ENCODE data around the gene TSNAXIP1.
"Not testable (repeated sequence)": the region's sequence is repeated elsewhere in the genome, so short reads cannot be mapped to it uniquely, and the experiment has no call there.

The TSNAXIP1 gene

DNA sequence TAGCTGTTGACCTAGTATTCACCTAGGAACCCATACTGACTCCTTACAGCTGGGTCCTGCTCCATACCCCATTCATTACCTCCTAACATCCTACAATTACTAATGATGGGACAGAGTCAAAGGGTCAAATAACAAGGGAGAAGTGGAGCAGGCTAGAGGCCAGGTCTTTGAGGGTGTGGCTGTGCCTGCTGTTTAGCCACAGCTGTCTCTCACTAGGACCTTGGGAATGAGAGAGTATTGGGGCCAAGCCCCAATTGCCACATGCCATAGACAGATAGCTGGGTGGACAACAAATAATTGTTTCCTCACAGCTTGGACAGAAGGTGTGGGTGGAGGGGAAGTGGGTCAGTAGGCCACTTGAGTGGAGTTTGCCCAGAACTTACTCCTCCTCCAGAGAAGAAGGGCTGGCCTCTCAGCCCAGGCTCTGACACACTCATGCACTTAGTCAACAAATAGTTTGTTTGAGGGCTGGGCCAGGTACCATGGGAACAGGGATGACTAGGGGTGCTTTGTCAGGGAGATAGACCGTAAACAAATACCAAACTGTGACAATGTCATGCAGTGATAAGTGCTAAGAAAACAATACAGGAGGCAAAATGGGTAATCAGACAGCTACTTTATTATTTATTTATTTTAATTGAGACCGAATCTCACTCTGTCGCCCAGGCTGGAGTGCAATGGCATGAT, 51.0 kb downstream of the TSNAXIP1 start:
- no peak overlapping the region for H3K4me3 ChIP-seq (replicated peaks in 1 of 2; ENCODE audit: low read depth in 2 of 2, low read length in 2 of 2)
- TF ChIP-seq, protein P1, sequence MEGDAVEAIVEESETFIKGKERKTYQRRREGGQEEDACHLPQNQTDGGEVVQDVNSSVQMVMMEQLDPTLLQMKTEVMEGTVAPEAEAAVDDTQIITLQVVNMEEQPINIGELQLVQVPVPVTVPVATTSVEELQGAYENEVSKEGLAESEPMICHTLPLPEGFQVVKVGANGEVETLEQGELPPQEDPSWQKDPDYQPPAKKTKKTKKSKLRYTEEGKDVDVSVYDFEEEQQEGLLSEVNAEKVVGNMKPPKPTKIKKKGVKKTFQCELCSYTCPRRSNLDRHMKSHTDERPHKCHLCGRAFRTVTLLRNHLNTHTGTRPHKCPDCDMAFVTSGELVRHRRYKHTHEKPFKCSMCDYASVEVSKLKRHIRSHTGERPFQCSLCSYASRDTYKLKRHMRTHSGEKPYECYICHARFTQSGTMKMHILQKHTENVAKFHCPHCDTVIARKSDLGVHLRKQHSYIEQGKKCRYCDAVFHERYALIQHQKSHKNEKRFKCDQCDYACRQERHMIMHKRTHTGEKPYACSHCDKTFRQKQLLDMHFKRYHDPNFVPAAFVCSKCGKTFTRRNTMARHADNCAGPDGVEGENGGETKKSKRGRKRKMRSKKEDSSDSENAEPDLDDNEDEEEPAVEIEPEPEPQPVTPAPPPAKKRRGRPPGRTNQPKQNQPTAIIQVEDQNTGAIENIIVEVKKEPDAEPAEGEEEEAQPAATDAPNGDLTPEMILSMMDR (IDR thresholded peaks at IDR 0.05; ENCODE audit: low read depth, low read length): no peak
- DNase-seq (ENCODE audit: low read depth in 2 of 2): peak; percentile 96 to 98

DNA sequence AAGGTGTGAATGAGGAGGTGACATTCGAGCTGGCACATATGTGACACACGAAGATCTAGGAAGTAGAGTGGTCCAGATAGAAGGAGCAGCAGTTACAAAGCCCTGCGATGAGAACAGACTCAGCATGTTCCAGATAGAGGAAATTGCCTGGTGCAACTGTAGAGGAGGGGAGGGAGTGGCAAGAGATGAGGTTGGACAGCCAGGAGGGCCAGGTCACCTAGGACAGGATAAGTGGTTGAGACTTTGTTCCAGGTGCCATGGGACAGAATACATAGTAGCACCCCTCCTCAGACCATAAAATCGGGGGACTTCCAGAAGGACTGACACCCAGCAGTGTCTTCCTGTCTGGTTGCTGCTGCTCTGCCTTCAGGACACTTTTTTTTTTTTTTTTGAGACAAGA, 51.8 kb downstream of the TSNAXIP1 start:
- DNase-seq (ENCODE audit: low read depth in 2 of 2): no peak
- H3K4me3 ChIP-seq (replicated peaks in 1 of 2; ENCODE audit: low read depth in 2 of 2, low read length in 2 of 2): no peak overlapping the region
- TF ChIP-seq, protein P1 (IDR thresholded peaks at IDR 0.05; ENCODE audit: low read depth, low read length): no peak

DNA sequence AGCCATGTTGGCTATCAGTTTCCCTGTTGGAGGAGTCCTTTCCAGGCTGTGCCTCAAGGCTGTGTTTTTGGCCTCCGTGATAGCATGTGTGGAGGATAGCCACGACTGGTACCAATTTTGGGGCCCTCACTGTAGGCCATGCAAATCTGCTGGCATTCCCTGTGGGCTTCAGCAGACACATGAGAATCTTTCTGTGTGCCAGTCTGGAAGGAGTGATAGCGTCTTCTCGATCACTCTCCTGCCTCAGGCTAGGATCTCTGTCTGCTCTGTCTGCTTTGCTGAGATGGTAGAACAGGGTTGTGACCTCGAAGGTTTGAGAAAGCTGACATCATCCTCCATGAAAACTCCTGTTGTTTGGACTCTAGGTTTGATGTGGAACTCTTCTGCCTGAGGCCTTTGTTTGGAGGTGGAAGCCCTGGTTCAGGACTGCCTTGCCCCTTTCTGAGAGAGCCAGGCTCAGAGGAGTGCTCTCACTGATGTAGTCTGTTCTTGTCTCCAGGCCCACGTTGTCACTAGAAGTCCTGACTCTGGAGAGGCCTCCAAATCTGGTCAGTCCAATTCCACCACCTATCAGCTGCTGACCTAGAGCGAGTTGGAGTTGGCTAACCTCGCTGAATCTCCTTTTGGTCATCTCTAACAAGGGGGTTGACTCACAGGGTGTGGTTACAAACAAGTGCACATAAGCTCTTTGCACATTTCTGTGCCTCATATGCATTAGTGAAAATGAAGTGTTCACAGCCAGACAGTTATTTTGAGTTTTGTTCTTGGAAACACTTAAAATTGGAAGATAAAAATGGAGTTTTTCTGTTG, 54.1 kb downstream of the TSNAXIP1 start:
- DNase-seq (ENCODE audit: low read depth in 2 of 2): peak; percentile 17 to 77
- H3K4me3 ChIP-seq (replicated peaks in 1 of 2; ENCODE audit: low read depth in 2 of 2, low read length in 2 of 2): no peak overlapping the region
- TF ChIP-seq, protein P1 (IDR thresholded peaks at IDR 0.05; ENCODE audit: low read depth, low read length): no peak

DNA sequence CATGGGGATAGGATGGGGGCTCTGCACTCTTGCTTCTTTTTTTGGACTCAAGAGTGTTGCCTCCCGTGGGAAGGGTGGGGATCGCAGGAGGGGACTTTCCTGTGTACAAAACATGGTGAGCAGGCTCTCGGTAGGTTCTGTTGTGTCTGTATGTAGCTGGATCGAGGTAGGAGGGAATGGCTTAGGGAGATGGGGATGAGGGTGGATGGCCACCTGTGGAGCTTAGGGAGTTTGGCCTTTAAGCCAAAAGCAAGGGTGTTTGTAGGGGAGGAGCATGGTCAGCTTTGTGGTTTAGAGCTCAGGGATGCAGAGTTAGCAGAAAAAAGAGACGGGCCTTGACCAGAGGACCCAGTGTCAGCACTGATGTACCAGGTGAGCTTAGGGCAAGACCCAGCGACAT, 55.2 kb downstream of the TSNAXIP1 start:
- no peak overlapping the region for H3K4me3 ChIP-seq (replicated peaks in 1 of 2; ENCODE audit: low read depth in 2 of 2, low read length in 2 of 2)
- no peak for DNase-seq (ENCODE audit: low read depth in 2 of 2)
- TF ChIP-seq, protein P1 (IDR thresholded peaks at IDR 0.05; ENCODE audit: low read depth, low read length): no peak

DNA sequence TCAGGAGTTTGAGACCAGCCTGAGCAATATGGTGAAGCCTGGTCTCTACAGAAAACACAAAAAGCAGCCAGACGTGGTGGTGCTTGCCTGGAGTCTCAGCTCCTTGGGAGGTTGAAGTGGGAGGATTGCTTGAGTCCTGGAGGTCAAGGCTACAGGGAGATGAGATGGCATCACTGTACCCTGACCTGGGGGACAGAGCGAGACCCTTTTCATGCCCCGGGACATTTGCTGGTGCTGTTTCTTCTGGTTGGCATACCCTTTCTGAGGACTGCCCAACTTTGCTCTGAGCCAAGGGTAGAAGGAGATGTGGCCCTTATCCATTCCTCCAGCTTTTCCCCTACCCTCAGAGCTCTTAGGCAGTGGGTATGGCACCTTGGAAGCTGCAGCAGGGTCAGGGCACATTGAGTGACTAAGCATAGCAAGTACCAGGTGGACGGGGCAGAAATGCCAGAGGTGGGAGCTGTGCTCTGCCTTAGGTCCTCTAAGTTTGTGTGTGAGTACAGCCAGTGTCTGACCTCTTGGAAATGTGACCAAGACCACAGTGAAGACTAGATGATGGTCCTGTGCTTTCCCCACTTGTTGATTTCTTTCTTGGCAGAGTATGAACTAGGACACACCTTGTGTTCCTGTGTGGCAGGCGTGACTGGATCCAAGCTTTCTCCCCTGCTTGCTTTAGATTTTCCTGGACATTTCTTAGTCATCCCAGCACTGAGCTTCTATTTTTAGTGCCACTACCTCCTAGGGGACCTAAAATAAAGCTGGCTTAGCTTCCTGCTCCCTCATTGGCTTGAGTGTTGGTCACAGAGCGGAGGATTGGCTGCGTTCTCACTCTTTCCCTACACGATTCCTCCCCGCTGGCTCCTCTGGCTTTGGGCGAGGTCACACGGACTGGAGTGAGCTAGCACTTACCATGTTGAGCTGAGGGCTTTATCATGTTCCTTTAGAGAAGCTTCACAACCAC, 56.2 kb downstream of the TSNAXIP1 start:
- TF ChIP-seq, protein P1 (IDR thresholded peaks at IDR 0.05; ENCODE audit: low read depth, low read length): no peak
- peak overlapping the region in 1 of 2 donors; percentile 0 for H3K4me3 ChIP-seq (replicated peaks in 1 of 2; ENCODE audit: low read depth in 2 of 2, low read length in 2 of 2)
- DNase-seq (ENCODE audit: low read depth in 2 of 2): peak; percentile 79 to 90

DNA sequence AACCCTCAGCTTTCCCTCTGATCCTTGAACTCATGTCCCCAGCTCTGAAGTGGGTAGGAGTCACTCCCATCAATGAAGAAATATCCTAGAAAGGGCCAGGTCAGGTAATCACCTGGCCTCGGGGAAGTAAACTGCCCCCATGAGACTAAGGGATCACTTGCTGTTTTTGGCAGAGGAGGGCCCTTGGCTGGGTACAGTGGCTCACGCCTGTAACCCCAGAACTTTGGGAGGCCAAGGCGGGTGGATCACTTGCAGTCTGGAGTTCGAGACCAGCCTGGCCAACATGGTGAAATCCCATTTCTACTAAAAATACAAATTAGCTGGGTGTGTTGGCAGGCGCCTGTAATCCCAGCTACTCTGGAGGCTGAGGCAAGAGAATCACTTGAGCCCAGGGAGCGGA, 57.4 kb downstream of the TSNAXIP1 start:
- not testable (repeated sequence) for H3K4me3 ChIP-seq (replicated peaks in 1 of 2; ENCODE audit: low read depth in 2 of 2, low read length in 2 of 2); DNase-seq (ENCODE audit: low read depth in 2 of 2)

Measured in cardiac fibroblast (primary cell).